ENCODE results near the gene NCS1. TPM values are rescaled to one million over a fixed set of nuclear protein-coding genes. Genes with fewer than 3 reads are reported as not detected.

Gene NCS1
- total RNA-seq, 2 donors from 2014 or later, result 19.1 to 28.5 TPM

DNA sequence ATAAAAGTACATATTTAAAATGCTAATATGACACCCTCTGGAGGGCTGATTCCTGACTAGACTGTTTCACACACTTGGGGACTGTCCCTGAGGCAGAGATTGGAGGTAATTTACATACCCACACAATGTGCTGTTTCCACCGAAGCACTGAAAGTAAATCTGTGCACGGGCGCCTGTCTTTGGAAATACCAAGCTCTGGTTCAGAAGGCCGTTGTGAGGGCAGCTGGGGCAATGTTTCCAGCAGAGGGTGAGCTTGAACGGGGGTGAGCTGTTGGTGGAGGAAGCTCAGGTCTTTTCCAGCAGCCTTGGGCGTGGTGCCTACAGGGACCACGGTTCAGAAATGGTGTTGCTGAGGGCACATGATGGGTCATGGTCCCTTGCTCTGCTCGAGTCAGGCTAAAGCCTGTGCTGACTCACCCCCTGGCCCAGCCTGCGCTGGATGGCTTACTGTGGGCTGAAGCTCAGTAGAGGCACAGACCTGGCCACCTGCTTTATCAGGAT lies 67.6 kb downstream of the NCS1 start:
- intact Hi-C loops (cut with DNase I), result loop anchor here (2.0 to 5.0 kb wide), 3 partner anchors 67 to 352 kb away; partner anchors contain the start of gene NCS1
- Histone ChIP-seq H3K4me3 (no peak overlapping the region), H3K27me3 (replicated peaks; ENCODE audit: insufficient read depth) (no peaks in the 10 kb centered on the region), H3K27ac (no peak overlapping the region), H3K9me3 (no peaks in the 10 kb centered on the region), H3K4me1 (replicated peaks) (no peaks in the 10 kb centered on the region), H3K36me3 (no peaks in the 10 kb centered on the region)
- 50% methylated on average over 9 of the region's 9 CpGs for WGBS
- no peak for TF ChIP-seq POLR2AphosphoS5 (IDR thresholded peaks at IDR 0.05)
- DNase-seq (ENCODE audit: low spot score), result no peak

DNA sequence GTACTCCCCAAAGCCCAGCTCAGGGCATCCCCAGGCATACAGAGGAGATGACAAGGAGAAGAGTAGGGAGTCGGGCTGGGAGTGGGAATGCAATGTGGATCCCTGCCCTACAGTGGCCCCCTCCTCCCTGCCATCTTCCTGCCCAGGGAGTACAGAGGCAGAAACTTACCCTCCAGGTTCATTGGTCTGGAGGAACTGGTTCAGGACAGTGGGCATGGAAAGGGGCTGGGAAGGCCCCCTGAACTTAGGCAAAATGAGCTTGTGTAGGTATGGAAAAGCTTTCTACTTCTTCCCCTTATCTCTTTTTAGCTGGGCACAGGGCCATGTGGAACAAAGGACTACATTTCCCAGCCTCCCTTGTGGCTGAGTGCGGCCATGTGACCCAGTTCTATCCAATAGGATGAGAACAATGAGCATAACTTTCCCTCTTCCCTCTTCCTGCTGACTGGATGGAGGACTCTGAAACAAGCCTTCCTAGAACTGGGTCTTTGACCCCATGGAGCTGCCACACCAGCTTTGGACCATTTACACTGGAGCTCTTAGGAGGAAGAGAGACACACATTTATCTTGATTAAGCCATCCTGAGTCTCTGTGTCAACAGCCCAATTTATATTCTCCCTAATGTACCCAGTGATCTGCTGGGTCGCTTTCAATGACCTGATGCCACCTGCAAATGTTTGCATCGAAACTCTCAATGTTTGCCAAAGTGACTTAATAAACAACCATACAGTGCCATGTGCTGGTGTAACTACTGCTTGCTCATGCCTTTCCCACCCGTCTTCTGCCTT lies 68.4 kb downstream of the NCS1 start:
- no peaks in the 10 kb centered on the region for H3K36me3 ChIP-seq
- intact Hi-C loops (cut with DNase I), result no loop called here
- no peaks in the 10 kb centered on the region for H3K9me3 ChIP-seq
- H3K27me3 ChIP-seq (replicated peaks; ENCODE audit: insufficient read depth), result no peaks in the 10 kb centered on the region
- no peaks in the 10 kb centered on the region for H3K4me1 ChIP-seq (replicated peaks)
- no peak overlapping the region for H3K4me3 ChIP-seq
- 75% methylated on average over 5 of the region's 5 CpGs for WGBS
- H3K27ac ChIP-seq, result no peak overlapping the region
- peak; percentile 48 for DNase-seq (ENCODE audit: low spot score)
- TF ChIP-seq POLR2AphosphoS5 (IDR thresholded peaks at IDR 0.05) (peak; percentile 53), POLR2A (IDR thresholded peaks at IDR 0.05) (no peak)

DNA sequence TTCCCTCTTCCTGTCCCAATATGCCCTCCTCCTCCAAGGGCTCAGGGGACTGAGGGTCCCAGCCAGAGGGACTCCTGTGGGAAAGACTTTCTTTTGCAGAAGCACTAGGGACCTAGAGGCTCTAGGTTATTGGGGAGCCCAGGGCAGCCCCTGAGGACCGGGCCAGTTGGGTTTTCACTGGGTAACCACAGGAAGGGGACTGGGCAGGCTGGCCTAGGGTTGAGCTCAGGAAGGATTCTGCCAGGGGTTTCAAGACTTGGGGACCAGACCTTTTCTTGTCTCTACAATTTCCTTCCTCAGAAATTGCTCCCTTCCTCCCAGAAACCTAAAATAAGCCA lies 69.0 kb downstream of the NCS1 start:
- intact Hi-C loops (cut with DNase I), result no loop called here
- no peak overlapping the region for H3K4me3 ChIP-seq
- H3K4me1 ChIP-seq (replicated peaks), result no peaks in the 10 kb centered on the region
- H3K36me3 ChIP-seq, result no peaks in the 10 kb centered on the region
- 91% methylated on average over 1 of the region's 1 CpG for WGBS
- H3K27ac ChIP-seq, result no peak overlapping the region
- TF ChIP-seq POLR2AphosphoS5 (IDR thresholded peaks at IDR 0.05) (no peak), CTCF (IDR thresholded peaks at IDR 0.05) (no peak), POLR2A (IDR thresholded peaks at IDR 0.05) (no peak)
- DNase-seq (ENCODE audit: low spot score), result no peak
- no peaks in the 10 kb centered on the region for H3K9me3 ChIP-seq
- no peaks in the 10 kb centered on the region for H3K27me3 ChIP-seq (replicated peaks; ENCODE audit: insufficient read depth)

- H3K9me3 ChIP-seq, result no peaks in the 10 kb centered on the region
- TF ChIP-seq CTCF (IDR thresholded peaks at IDR 0.05) (no peak), POLR2AphosphoS5 (IDR thresholded peaks at IDR 0.05) (no peak), POLR2A (IDR thresholded peaks at IDR 0.05) (no peak)
- no peaks in the 10 kb centered on the region for H3K36me3 ChIP-seq
- H3K4me1 ChIP-seq (replicated peaks), result no peaks in the 10 kb centered on the region
- no peak overlapping the region for H3K4me3 ChIP-seq
- no peak for DNase-seq (ENCODE audit: low spot score)
- H3K27me3 ChIP-seq (replicated peaks; ENCODE audit: insufficient read depth), result no peaks in the 10 kb centered on the region
- WGBS, result 83% methylated on average over 11 of the region's 11 CpGs
- intact Hi-C loops (cut with DNase I), result no loop called here
- H3K27ac ChIP-seq, result no peak overlapping the region
Measured at GRCh38 chr9:130242270-130243014, 70.2 kb downstream of the NCS1 start.

- intact Hi-C loops (cut with DNase I), result no loop called here
- WGBS, result 21% methylated on average over 35 of the region's 35 CpGs
- H3K4me3 ChIP-seq, result no peak overlapping the region
Measured at GRCh38 chr9:130243015-130243881, 71.0 kb downstream of the NCS1 start.

More at GRCh38 chr9:130243015-130243881, 71.0 kb downstream of the NCS1 start:
- Histone ChIP-seq H3K27ac (no peak overlapping the region), H3K27me3 (replicated peaks; ENCODE audit: insufficient read depth) (no peaks in the 10 kb centered on the region), H3K4me1 (replicated peaks) (no peaks in the 10 kb centered on the region), H3K9me3 (no peaks in the 10 kb centered on the region), H3K36me3 (no peaks in the 10 kb centered on the region)
- TF ChIP-seq POLR2A (IDR thresholded peaks at IDR 0.05), result no peak
- peak; percentile 81 to 90 (median 86) for TF ChIP-seq CTCF (IDR thresholded peaks at IDR 0.05)
- no peak for TF ChIP-seq POLR2AphosphoS5 (IDR thresholded peaks at IDR 0.05)
- peak; percentile 34 for DNase-seq (ENCODE audit: low spot score)

Data from prostate gland (tissue), 2 donors.